GM12878 (cell line): ENCODE results near the gene RBM7.

ENCODE experiments used
- BCL11A ChIP-seq: IDR thresholded peaks from 2 replicates; pipeline ENCODE4 v1.6.1; 2011; ENCODE audit warnings: low read depth, low read length
- BCL3 ChIP-seq: IDR thresholded peaks from 2 replicates; pipeline ENCODE4 v1.6.1; 2011; ENCODE audit warnings: borderline replicate concordance, low read depth, mild to moderate bottlenecking, moderate library complexity, low read length; ENCODE audit not compliant: insufficient read depth, poor library complexity, severe bottlenecking
- EP300 ChIP-seq, 2 experiments: fragments of 150-350 bp in 1 of 2; IDR thresholded peaks; 2 replicates each; pipeline ENCODE4 v1.6.1; 2011 to 2012; ENCODE audit warnings: low read depth in 2 of 2, low read length in 2 of 2, borderline replicate concordance in 1 of 2, improper control_type of control experiment in 1 of 2, inconsistent platforms in 1 of 2; ENCODE audit not compliant: control insufficient read depth in 1 of 2
- ESRRA ChIP-seq: IDR thresholded peaks from 2 replicates; pipeline ENCODE4 v1.6.1; 2012; ENCODE audit warnings: mild to moderate bottlenecking, low read length, improper control_type of control experiment
- GABPA ChIP-seq: IDR thresholded peaks from 2 replicates; pipeline ENCODE4 v1.6.1; 2014; ENCODE audit warnings: antibody characterized with exemption, low read depth, mild to moderate bottlenecking, inconsistent platforms
- GATAD2B ChIP-seq: fragments of 450-650 bp; conservative IDR thresholded peaks from 2 replicates; pipeline ENCODE4 v1.6.1; 2017; ENCODE audit warnings: low read depth, mild to moderate bottlenecking, moderate library complexity
- MXI1 ChIP-seq: fragments of 150-350 bp; IDR thresholded peaks from 2 replicates; pipeline ENCODE4 v1.6.1; 2011; ENCODE audit warnings: low read depth, mild to moderate bottlenecking, inconsistent platforms, low read length, improper control_type of control experiment
- NBN ChIP-seq: fragments of 450-650 bp; IDR thresholded peaks from 2 replicates; pipeline ENCODE4 v1.6.1; 2016
- PBX3 ChIP-seq: IDR thresholded peaks from 2 replicates; pipeline ENCODE4 v1.6.1; 2011; ENCODE audit warnings: mild to moderate bottlenecking, low read depth, low read length, moderate library complexity; ENCODE audit not compliant: insufficient replicate concordance
- SREBF2 ChIP-seq: IDR thresholded peaks from 2 replicates; pipeline ENCODE4 v1.6.1; 2012; ENCODE audit warnings: mild to moderate bottlenecking, low read length
- TARDBP ChIP-seq: IDR thresholded peaks from 2 replicates; pipeline ENCODE4 v1.6.1; 2016; ENCODE audit warnings: borderline replicate concordance
- TF ChIP-seq, protein P1 (sequence below), 3 experiments: IDR thresholded peaks in 2 of 3; conservative IDR thresholded peaks in 1 of 3; 2 replicates each; pipeline ENCODE4 v1.5.1; 2011; ENCODE audit warnings: low read depth in 3 of 3, low read length in 3 of 3, mild to moderate bottlenecking in 3 of 3, control low read depth in 2 of 3, moderate library complexity in 2 of 3, inconsistent platforms in 1 of 3, mixed read lengths in 1 of 3; ENCODE audit not compliant: control insufficient read depth in 2 of 3, insufficient read depth in 1 of 3; ENCODE audit errors: extremely low read depth in 1 of 3
- TF ChIP-seq, protein P2 (sequence below): IDR thresholded peaks from 2 replicates; pipeline ENCODE4 v1.6.1; 2012; ENCODE audit warnings: low read depth, low read length, improper control_type of control experiment

DNA sequence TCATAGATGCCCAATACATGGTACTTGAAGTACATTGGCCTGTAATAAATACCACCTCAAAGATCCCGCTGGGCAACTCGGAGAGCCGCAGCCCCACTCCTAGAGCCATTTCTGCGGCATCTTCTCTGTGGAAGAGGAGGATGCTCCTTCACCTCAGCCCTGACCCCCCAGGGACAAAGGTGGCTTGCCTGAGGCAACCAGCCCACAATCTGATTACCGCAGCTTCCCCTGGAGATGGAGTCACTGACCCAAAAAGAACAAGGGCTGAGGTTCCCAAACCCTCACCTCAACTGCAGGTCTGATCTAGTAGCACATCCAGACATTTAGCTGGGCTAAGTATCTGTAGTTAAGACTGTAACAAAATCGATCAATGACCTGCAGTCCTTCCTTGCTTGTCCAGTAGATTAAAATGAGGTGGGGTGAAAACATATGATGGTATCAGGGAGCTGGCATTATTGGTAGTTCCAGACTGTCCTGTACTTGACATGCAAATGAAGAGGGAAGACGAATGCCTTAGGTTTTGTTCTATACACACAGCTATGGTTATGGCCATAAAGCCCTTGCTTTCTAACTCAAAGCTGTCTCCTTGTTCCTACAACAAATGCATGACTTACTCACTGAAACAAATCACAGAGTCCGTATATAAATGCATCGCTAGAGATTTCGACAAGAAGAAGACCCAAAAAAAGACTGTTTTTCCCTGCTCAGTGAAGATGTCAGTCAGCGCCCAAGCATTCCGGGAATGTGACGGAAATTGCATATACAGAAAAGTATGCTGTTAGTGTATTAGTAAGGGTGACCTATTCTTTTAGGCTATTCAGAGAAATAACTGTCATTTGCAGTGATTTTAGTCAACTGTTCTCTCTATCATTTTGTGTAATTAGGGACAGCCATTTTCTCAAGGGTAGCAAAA, 33.9 kb upstream of the RBM7 start:
- TF ChIP-seq, protein P1, sequence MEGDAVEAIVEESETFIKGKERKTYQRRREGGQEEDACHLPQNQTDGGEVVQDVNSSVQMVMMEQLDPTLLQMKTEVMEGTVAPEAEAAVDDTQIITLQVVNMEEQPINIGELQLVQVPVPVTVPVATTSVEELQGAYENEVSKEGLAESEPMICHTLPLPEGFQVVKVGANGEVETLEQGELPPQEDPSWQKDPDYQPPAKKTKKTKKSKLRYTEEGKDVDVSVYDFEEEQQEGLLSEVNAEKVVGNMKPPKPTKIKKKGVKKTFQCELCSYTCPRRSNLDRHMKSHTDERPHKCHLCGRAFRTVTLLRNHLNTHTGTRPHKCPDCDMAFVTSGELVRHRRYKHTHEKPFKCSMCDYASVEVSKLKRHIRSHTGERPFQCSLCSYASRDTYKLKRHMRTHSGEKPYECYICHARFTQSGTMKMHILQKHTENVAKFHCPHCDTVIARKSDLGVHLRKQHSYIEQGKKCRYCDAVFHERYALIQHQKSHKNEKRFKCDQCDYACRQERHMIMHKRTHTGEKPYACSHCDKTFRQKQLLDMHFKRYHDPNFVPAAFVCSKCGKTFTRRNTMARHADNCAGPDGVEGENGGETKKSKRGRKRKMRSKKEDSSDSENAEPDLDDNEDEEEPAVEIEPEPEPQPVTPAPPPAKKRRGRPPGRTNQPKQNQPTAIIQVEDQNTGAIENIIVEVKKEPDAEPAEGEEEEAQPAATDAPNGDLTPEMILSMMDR (IDR thresholded peaks at IDR 0.05 in 2 of 3, conservative IDR thresholded peaks at IDR 0.05 in 1 of 3; ENCODE audit: control insufficient read depth in 2 of 3, extremely low read depth in 1 of 3, insufficient read depth in 1 of 3, low read depth in 3 of 3, low read length in 3 of 3), result no peak
- TF ChIP-seq PBX3 (no peak), EP300 (IDR thresholded peaks at IDR 0.05; ENCODE audit: borderline replicate concordance in 1 of 2, control insufficient read depth in 1 of 2, low read depth in 2 of 2, low read length in 2 of 2) (no peak), NBN (no peak), BCL11A (no peak), GATAD2B (no peak), BCL3 (no peak), MXI1 (no peak), SREBF2 (no peak), ESRRA (no peak), GABPA (no peak), TARDBP (no peak)
- TF ChIP-seq, protein P2, sequence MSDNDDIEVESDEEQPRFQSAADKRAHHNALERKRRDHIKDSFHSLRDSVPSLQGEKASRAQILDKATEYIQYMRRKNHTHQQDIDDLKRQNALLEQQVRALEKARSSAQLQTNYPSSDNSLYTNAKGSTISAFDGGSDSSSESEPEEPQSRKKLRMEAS, result no peak
